HG02970 (cell line): ENCODE data around the gene GABPB2.
A peak's percentile ranks its signal among the peaks of the same experiment; 100 is the strongest.
"Not testable (repeated sequence)": the region's sequence is repeated elsewhere in the genome, so short reads cannot be mapped to it uniquely, and the experiment has no call there.

Source experiments
- ATAC-seq: cut with Tn5 transposase; IDR thresholded peaks from one replicate; pipeline ENCODE4 v1.9.1; 2021; ENCODE audit warnings: mild to moderate bottlenecking, moderate library complexity, moderate number of reproducible peaks; ENCODE audit not compliant: unreplicated experiment, low FRiP score

GABPB2 gene

DNA sequence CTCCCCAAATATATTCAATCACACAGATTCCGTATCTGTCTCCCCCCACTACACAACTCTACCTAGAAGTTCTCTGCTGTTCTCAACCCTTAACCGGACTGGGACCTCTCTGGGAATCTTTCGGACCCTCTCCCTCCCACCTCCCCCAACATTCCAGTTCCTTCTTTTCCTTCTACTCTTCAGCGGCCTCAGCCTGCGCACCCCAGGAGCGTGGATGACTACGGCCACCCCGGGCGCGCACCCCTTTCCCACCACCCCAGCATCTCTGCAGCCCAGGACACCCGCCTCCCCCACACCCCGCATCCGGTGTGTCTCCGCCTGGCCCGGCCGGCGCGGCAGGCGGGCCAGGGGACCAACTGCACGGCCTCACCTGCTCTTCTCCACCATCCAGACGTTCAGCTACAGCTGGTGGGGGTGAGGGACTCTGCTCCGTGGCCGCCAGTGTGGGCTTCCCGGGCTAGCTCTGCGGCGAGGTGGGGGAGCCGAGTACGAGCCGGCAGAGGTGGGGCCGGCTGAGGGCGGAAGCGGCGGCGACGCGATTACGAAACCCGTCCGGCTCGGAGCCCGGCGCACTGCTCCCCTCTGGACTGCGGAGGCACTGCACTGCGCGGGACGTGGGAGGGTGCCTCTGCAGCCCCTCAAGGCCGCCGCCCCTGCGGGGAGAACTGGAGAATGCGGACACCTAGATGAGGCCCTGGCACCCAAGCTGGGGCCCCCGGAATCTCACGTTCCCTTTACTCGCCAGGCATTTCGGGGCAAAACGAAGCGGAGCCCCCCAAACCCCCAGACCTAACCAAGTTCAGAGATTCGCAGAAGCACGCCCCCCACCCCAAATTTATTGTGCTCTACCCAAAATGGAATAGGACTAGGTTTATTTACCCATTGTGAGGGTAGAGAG lies 11.2 kb upstream of the GABPB2 start, which contains the start of gene CDC42SE1:
CDC42SE1 (minus strand) TSS at position 514 of the 898 bp plus-strand sequence. CDS start 3,892 bp downstream, outside the sequence.
- ATAC-seq, result peak; percentile 70

DNA sequence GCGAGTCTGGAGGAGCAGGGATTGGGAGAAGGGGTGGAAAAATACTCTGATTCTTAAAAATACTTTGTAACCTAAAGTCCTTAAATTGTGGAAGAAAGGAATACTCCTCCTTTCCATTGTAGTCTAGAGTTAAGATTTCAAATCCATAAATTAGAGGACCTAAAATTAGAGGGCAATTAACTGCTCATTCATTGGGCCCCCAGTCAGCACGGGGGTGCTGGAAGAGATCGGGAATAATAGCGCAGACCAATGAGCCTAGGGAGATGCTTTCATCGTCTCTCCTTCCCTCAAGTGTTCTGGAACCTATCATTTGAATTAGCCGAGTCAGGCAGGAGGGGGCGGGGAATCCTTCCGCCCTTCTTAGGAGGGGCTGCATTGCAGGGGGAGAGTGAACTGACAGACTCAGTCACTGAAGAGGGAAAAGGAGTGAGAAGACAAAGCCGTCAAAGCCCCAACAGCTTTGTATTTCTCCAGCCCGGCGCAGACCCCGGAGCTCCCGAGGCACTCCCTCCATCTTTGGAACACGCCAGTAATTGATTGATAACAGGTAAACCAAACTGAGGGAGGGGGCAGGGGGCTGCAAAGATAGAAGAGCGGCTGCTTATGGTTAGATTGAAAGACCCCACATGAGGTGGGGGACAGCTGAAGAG lies 10.4 kb upstream of the GABPB2 start, which contains the start of gene MLLT11:
MLLT11 (plus strand) TSS at position 391 of the 650 bp plus-strand sequence. CDS start 6,828 bp downstream, outside the sequence.
- no peak for ATAC-seq

DNA sequence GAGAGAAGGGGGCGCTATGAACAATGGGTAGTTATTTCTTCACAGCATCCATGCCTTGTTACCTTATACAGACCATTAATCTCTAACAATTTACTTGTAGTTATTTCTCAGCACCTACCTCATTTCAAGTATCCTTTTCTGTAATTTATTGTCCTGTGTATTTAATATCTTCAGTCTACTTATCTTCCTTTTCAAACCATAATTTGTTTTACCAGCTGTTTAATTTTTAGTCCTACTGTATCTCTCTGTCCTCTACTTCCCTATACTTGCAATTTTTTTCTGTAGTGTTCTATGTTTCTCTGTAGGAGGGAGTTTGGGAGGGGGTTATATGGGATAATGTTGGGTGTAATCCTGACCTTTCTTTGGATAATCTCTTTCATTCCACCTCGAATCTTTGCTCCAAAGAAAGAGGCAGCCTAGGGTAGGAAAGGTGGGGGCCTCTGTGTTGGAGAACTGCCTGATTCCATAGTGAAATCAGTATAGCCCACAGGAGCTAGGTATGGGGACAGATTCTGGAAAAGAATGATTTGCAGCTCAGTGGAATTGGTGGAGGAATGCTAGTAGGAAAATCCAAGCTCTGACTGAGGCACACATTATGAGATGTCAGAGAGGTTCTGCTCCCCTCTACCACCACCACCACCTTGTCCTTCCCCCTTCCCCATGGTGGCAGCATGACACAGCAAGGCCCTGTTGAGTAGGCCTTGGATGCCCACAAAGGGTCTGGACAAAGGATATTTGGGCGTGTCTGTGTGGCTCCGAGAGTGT lies 9.7 kb upstream of the GABPB2 start:
- ATAC-seq, result no peak

DNA sequence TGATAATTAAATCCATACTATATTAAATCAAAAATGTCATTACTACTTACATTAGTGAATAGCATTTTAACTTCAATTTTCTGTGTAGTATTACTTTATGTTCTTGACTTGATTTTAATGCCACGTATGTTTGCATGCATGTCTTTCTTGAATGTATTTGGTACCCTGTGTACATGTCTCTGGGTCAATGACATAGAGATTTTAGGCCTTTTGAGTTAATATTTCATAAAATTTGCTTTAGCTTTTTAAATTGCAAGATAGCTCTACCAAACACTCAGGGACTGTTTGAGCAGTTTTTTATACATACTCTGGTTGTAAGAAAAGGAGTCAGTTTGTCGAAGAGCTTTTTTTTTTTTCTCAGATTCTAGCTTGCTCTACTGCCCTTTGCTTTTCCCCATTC lies 8.9 kb upstream of the GABPB2 start:
- ATAC-seq, result no peak

DNA sequence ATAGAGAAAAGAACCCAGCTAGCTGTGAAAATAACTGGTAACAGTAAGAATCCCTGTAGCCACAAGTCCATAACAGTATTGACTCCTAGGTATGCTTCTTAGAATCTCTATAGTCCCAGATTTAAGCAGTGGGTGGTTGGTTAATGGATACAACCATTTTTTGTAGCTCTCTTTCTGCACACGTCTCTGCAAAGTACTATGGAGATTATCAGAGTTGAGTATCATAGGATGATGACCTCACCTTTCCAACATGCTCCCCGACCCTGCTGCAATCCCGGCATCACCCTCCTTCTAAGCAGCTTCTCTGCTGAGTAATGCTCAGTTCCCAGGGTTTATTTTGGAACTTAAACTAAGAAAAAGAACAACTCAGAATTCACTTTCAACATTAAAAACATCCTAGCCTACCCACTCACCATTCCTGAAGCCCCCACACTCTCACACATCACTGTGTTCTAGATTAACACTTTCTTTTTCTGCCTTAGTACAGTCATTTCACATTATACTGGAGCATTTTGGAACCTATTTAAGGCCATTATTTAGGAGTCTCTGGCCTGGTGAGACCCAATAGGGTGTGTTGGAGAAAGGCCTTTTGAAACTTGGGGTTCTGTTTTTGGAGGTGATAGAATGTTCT lies 7.7 kb upstream of the GABPB2 start:
- no peak for ATAC-seq

DNA sequence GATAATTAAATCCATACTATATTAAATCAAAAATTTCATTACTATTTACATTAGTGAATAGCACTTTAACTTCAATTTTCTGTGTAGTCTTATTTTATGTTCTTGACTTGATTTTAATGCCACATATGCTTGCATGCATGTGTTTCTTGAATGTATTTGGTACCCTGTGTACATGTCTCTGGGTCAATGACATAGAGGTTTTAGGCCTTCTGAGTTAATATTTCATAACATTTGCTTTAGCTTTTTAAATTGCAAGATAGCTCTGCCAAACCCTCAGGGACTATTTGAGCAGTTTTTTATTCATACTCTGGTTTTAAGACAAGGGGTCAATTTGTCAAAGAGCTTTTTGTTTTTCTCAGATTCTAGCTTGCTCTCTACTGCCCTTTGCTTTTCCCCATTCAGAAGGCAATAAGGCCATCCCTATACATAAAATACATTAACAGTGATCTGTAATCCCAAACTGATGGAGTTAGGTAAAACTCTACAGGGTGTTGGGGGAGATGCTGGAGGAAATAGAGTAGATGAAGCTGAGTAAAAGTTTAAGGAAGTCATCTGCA lies 5.4 kb upstream of the GABPB2 start:
- no peak for ATAC-seq

DNA sequence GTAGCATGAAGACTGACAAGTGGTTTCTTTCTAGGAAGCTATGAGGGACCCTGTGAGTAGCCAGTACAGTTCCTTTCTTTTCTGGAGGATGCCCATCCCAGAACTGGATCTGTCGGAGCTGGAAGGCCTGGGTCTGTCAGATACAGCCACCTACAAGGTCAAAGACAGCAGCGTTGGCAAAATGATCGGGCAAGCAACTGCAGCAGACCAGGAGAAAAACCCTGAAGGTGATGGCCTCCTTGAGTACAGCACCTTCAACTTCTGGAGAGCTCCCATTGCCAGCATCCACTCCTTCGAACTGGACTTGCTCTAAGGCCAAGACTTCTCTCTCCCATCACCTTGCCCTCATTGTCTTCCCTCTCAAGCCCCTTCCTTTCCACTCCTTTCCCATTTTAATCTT lies 3.4 kb upstream of the GABPB2 start:
- no peak for ATAC-seq

DNA sequence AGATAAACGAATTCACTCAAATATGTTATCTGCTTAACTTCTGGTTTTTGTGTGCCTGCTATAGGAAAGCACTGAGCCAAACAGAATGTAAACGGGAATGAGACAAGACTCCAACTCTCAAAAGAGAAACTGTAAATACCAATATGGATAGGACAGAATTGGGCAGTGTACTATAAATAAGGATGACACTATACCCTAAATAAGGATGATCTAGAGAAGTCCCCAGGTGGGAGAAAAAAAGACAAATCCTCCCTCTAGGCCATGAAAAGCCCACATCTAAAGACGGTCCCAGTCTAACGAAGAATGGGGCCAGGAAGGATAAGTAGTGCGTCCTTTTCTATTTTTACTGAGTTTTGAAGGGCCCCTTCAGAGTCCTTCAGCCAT lies 1.5 kb upstream of the GABPB2 start:
- ATAC-seq, result no peak

DNA sequence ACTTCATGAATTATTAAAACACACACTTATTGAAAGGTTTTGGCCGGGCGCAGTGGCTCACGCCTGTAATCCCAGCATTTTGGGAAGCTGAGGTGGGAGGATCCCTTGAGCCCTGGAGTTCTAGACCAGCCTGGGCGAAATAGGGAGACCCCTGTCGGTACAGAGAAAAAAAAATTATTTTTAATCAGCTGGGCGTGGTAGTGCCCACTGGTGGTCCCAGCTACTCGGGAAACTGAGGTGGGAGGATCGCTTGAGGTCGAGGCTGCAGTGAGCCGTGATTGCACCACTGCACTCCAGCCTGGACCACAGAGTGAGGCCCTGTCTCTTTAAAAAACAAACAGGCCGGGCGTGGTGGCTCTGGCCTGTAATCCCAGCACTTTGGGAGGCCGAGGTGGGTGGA lies 1.7 kb downstream of the GABPB2 start:
- ATAC-seq, result no peak

DNA sequence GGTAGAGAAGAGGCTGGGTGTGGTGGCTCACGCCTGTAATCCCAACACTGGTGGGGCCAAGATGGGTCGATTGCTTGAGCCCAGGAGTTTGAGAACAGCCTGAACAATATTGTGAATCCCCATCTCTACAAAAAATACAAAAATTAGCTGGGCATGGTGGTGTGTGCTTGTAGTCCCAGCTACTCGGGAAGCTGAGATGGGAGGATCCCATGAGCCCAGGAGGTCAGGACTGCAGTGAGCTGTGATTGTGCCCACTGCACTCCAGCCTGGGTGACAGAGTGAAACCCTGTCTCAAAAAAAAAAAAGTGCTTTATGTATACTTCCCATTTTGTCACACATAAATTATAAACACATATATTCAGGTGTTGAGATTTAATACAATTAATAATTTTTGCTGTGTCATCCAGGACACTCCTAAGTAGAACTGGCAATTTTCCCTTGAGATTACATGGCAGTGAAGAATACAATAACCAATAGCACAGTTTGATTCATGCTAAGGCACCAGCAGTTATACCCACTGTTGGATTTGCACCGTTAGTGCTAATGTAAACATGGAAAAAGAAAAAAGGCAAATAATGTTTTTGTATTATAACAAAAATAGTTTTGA lies 15.5 kb downstream of the GABPB2 start:
- no peak for ATAC-seq

DNA sequence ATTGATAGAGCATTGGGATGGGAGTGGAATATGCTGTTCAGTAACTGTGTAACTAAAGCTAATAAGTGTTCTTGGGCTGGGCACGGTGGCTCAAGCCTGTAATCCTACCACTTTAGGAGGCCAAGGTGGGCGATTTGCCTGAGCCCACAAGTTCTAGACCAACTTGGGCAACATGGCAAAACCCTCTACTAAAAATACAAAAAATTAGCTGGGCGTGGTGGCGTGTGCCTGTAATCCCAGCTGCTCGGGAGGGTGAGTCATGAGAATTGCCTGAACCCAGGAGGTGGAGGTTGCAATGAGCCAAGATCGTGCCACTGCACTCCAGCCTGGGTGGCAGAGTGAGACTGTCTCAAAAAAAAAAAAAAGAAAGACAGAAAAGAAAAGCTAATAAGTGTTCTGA lies 26.9 kb downstream of the GABPB2 start:
- not testable (repeated sequence) for ATAC-seq

DNA sequence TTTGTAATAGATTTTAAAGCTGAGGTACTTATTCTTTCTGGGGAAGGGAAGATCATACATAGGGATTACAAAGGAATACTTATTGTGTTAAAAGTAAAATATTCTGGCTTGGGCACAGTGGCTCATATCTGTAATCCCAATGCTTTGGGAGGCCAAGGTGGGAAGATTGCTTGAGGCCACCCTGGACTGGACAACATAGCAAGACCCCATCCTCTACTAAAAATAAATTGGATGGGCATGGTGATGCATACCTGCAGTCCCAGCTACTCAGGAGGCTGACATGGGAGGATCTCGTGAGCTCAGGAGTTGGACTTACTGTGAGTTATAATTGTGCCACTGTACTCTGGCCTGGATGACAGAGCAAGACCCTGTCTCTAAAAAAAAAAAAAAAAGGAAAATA lies 27.6 kb downstream of the GABPB2 start:
- no peak for ATAC-seq

DNA sequence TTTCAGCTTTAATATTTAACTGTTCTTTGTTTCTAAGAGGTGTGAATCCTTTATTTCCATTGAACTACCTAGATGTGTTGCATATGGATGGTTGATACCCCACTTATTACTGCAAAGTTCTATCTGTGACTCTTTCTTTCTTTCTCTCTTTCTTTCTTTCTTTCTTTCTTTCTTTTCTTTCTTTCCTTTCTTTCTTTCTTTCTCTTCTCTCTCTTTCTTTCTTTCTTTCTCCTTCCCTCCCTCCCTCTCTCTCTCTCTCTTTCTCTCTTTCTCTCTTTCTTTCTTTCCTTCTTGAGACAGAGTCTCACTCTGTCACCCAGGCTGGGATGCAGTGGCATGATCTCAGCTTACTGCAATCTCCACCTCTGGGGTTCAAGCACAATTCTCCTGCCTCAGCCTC lies 34.1 kb downstream of the GABPB2 start:
- no peak for ATAC-seq

DNA sequence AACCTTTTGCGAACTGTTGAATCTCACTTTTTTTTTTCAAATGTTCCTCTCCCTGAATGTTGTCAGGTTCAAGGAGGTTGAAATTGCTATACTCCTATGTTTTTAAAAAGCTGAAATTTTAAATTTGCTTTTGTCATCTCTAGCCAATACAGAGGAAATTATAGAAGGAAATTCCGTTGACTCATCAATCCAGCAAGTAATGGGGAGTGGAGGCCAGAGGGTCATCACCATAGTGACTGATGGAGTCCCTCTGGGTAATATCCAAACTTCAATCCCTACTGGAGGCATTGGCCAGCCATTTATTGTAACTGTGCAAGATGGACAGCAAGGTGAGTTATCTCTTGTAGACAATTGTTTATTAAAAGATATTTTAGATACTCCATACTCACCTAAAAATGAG lies 36.3 kb downstream of the GABPB2 start:
- ATAC-seq, result no peak

DNA sequence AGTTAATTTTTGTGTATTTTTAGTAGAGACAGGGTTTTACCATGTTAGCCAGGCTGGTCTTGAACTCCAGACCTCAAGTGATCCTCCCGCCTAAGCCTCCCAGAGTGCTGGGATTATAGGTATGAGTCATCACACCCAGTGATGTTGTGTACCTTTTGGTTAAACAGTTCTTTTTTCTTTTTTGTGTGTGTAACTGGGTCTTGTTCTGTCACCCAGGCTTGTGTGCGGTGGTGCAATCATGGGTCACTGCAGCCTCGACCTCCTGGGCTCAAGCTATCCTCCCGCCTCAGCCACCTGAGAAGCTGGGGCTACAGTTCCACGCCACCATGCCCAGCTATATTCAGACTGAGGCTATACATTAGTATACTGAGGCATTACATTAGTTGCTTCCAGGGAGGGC lies 37.8 kb downstream of the GABPB2 start:
- no peak for ATAC-seq

DNA sequence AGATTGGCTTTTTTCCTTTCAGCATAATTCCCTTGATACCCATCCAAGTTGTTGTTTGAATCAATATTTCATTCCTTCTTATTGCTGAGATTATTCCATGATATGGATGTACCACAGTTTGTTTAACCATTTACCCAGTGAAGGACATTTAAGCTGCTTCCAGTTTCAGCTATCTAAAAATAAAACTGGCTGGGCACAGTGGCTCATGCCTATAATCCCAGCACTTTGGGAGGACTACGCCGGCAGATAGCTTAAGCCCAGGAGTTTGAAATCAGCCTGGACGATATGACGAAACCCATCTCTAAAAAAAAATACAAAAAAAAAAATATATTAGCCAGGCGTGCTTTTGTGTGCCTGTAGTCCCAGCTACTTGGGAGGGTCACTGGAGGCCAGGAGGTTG lies 43.3 kb downstream of the GABPB2 start:
- no peak for ATAC-seq

DNA sequence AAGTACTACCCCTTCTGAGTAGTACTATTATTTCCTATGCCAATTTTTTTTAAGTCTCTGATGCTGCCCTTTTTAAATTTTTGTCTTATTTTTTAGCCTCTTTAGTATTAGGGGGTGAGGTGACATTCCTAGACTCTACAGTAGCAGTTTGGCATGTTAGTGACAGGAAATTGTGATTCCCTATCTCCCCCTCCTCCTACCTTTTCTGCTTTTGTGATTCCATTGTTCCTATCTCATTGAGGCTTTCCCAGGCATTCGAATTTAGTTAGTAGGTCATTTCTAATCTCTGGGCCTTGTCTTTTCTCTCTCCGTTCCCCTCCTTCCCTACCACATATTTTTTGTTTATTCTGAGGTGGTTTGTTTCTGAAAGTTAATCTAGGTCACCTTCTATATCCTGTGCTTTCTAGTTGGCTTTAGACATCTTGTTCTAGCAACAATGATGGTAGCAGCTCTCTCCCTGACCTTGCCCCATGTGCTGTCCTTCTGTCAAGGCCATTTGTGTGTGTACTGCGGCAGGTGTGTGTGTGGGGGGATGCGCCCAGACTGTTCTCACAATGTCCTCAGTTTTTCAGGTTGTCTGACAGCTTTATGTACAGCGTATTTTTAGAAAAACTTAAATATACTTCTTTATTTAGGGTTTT lies 54.3 kb downstream of the GABPB2 start:
- ATAC-seq, result no peak

DNA sequence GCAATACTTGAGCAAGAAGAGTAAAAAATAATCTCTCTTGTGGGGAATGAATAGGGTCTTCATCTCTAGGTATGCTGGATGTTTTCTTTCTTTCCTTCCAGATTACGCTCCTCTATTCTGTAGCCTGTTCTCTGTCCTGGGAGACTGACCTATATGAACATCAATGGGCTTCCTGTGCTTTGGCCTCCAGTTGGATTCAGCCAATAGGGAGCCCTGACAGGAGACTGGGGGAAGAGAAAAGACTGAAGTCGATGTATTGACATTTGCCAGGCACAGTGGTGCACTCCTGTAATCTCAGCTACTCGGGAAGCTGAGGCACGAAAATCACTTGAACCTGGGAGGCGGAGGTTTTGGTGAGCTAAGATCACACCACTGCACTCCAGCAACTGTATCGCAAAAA lies 58.2 kb downstream of the GABPB2 start:
- no peak for ATAC-seq

DNA sequence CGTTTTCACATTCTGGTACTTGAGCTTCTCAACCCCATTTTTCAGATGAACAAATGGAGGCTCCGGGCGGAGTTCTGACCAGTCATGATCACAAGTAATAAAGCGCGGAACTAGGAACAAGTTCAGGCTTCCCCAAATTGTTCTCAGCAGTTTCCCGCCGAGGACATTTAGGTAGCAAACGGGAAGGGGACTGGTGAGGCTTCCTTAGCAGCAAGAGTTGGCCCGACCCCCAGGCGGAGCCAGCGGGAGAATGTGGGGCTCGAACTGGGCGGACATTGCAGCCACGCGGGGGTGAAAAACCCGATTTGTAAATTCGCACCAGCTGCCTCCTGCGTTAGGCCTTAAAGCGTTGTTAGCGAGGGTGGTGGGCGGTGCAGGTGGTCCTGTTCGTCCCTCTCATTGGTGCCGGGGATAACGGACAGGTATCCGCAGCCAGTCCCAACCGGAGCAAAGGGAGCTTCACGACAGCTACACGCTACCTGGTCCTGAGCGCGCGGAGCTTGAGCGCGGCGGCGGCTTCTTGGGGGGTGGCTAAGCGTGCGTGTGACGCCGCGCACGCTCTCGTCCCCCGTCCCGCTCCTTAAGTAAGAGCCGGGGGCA lies 60.5 kb downstream of the GABPB2 start:
- no peak for ATAC-seq
